IgD-negative memory B cell (primary cell): Measurements from ENCODE around the gene MYB. TPM values are rescaled to one million over a fixed set of nuclear protein-coding genes. Genes with fewer than 3 reads are reported as not detected.
A peak's percentile ranks its signal among the peaks of the same experiment; 100 is the strongest.
"Not testable (repeated sequence)": the region's sequence is repeated elsewhere in the genome, so short reads cannot be mapped to it uniquely, and the experiment has no call there.

Source experiments
- H3K27ac Mint-ChIP-seq, 3 donors: one replicate each; pipeline ENCODE4 v1.8.0; 2020 to 2022; ENCODE audit warnings: mild to moderate bottlenecking in 3 of 3, mixed read lengths in 3 of 3, moderate library complexity in 1 of 3
- H3K27me3 Mint-ChIP-seq: one replicate; pipeline ENCODE4 v1.8.0; 2021; ENCODE audit warnings: mixed read lengths
- H3K36me3 Mint-ChIP-seq: one replicate; pipeline ENCODE4 v1.8.0; 2020; ENCODE audit warnings: mild to moderate bottlenecking, mixed read lengths
- H3K4me1 Mint-ChIP-seq, 3 donors: one replicate each; pipeline ENCODE4 v1.8.0; 2020 to 2022; ENCODE audit warnings: mixed read lengths in 3 of 3, mild to moderate bottlenecking in 1 of 3
- H3K4me3 Mint-ChIP-seq, 4 donors: one replicate each; pipeline ENCODE4 v1.8.0; 2020 to 2022; ENCODE audit warnings: mild to moderate bottlenecking in 4 of 4, mixed read lengths in 4 of 4, moderate library complexity in 3 of 4
- H3K9me3 Mint-ChIP-seq, 3 donors: one replicate each; pipeline ENCODE4 v1.8.0; 2020 to 2021; ENCODE audit warnings: mixed read lengths in 3 of 3, mild to moderate bottlenecking in 1 of 3
- polyA plus RNA-seq: library from polyadenylated mRNA; unstranded; fragments of 300-500 nt; fragmentation: Illumina TruSeq; gene quantifications from one replicate; pipeline ENCODE4 v1.2.3, GENCODE V29; 2021

Gene MYB
- polyA plus RNA-seq, 1 donor from 2014 or later = not detected

DNA sequence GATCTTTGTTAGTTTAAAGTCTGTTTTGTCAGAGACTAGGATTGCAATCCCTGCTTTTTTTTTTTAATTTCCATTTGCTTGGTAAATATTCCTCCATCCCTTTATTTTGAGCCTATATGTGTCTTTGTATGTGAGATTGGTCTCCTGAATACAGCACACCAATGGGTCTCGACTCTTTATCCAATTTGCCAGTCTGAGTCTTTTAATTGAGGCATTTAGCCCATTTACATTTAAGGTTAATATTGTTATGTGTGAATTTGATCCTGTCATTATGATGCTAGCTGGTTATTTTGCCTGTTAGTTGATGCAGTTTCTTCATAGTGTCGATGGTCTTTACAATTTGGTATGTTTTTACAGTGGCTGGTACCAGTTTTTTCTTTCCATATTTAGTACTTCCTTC lies 27.0 kb upstream of the MYB start:
- H3K9me3 Mint-ChIP-seq, H3K36me3 Mint-ChIP-seq: not testable (repeated sequence)

DNA sequence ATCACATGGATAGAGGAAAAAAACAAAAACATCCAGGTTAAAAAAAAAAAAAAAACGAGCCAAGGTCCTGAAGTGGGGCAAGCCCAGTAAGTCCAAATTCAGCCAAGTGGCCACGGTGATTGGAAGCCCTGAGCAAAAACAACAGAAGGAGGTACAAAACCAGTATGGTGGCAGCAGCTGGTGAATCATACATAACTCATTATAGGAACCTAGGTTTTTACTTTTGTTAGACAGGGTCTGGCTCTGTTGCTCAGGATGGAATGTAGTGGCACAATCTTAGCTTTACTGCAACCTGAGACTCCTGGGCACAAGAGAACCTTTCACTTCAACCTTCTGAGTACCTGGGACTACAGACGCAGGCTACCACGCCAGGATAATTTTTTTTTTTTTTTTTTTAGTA lies 22.7 kb upstream of the MYB start:
- Mint-ChIP-seq H3K4me3 (no peak overlapping the region), H3K4me1 (peaks cover 3 to 10% (median 5%) of the 10 kb centered on the region in 3 donors), H3K36me3 (no peaks in the 10 kb centered on the region), H3K9me3 (no peaks in the 10 kb centered on the region), H3K27ac (no peak overlapping the region), H3K27me3 (peaks cover 5% of the 10 kb centered on the region)

More for the DNA sequence above, 27.0 kb upstream of the MYB start:
- H3K4me1 Mint-ChIP-seq, H3K4me3 Mint-ChIP-seq, H3K27me3 Mint-ChIP-seq, H3K27ac Mint-ChIP-seq: not testable (repeated sequence)

DNA sequence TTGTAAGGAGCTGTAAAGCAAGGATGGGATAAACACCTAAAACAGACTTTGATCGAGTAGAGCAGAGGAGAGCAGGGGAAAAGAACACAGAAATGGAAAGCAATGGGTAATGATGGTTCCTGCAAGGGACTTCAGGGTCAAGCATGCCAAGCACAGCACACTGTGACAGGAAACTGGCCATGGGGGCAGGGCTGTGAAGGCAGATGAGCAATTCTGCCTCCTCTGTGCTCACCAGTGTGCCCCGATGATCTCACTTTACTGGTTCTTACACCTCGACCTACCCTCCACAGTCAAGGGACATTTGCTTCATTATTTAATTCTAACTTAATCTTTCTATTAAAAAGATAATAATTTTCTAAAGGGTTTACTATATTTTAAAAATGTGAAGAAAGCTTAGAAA lies 21.6 kb upstream of the MYB start:
- Mint-ChIP-seq H3K27ac (no peak overlapping the region), H3K4me1 (peaks cover 8 to 15% (median 9%) of the 10 kb centered on the region in 3 donors), H3K9me3 (no peaks in the 10 kb centered on the region), H3K36me3 (no peaks in the 10 kb centered on the region), H3K27me3 (peaks cover 5% of the 10 kb centered on the region), H3K4me3 (no peak overlapping the region)

DNA sequence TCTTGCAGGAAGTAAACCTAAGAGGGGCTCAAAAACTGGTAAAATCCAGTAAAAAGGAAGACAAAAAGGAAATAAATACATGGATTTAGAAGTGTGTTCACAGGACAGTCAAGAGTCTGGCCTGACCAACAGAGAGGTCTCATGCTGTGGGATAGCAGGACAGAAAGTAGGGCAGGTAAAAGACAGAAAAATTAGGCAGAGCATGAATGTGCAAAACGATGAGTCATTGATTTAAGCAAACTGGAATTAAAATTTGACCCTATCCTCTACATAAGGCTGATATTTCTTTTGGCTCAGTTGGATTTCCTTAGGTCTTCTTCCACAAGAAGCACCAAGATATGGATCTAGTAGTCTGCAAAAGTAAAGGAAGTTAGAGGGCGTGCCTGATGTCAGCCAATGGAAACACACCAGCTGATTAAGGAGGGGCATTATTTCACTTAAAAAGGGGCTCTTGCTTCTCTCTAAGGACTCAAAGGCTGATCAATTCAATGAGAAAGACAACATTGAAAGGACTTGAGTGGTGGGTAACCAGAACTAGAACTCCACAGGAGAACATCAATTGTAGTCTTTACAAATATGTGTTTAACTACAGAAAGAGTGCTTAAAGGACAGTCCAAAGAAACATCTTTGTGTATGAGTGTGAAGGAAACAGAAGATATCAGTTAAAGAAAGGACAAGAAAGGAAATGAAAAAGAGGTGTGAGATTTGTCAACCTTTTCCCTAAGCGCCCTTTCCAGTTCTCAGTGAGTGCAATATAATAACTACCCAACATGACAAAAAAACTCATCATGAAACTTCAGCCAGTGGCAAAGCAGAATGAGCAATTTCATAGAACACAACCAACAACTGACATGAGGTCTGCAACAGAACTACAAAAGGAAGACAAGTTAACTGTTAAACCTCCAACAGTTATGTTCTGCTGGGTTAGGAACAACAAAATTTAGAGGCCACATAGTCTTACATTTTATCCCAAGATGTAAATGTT lies 19.4 kb upstream of the MYB start:
- Mint-ChIP-seq H3K9me3 (no peaks in the 10 kb centered on the region), H3K4me3 (peak overlapping the region in 1 of 4 donors; percentile 60), H3K27ac (no peak overlapping the region), H3K36me3 (no peaks in the 10 kb centered on the region), H3K27me3 (peaks cover 5% of the 10 kb centered on the region), H3K4me1 (peaks cover 8 to 13% (median 9%) of the 10 kb centered on the region in 3 donors)

DNA sequence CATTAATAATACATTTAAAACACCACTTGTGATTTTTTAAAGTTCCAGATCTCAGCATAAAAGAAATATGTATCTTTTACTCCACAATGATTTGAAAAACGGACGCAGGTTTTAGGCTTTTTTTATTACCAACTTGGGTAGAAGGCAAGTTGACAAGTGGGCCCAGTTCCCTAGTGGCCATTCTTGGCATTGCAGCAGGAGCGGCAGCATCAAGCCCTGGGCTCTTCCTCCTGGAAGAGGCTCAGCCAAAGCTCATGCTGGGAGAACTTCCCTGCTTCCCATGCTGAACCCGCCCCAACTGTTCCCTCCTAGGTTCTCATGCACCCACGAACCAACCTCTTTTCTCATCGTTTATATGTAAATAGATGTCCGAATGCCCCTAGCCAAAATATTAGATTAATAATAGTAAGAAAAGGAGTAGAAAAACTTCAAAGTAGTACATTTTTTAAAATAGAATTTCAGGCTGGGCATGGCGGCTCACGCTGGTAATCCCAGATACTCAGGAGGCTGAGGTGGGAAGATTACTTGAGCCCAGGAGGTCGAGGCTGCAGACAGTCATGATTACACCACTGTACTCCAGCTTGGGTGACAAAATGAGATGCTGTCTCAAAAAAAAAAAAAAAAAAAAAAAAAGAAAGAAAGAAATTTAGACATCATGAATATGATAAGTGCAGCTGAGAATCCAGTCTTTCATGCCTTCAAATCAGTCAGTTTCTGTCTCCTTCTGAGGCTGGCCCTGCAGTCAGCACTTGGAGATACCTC lies 18.2 kb upstream of the MYB start:
- Mint-ChIP-seq H3K27ac (no peak overlapping the region), H3K36me3 (no peaks in the 10 kb centered on the region), H3K4me1 (peaks cover 8 to 13% (median 9%) of the 10 kb centered on the region in 3 donors), H3K4me3 (peak overlapping the region in 2 of 4 donors; percentile 76 to 77), H3K27me3 (peaks cover 3% of the 10 kb centered on the region), H3K9me3 (no peaks in the 10 kb centered on the region)

DNA sequence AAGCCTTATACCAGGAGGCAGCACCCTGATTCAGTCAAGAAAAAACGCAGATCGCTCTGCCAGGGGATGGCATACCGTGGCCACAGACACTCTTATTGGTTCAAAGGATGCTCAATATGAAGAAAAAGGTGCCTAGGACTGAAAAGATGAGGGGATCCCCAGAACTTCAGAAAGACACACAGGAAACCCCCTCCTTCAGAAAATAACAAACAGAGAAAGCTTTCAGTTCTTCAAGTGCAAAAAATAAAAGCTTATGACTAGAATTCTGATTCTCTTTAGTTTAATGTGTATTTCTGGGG lies 17.7 kb upstream of the MYB start:
- Mint-ChIP-seq H3K4me3 (peak overlapping the region in 2 of 4 donors; percentile 76 to 77), H3K27ac (no peak overlapping the region), H3K36me3 (no peaks in the 10 kb centered on the region), H3K4me1 (peaks cover 8 to 13% (median 9%) of the 10 kb centered on the region in 3 donors), H3K9me3 (no peaks in the 10 kb centered on the region), H3K27me3 (peaks cover 3% of the 10 kb centered on the region)

DNA sequence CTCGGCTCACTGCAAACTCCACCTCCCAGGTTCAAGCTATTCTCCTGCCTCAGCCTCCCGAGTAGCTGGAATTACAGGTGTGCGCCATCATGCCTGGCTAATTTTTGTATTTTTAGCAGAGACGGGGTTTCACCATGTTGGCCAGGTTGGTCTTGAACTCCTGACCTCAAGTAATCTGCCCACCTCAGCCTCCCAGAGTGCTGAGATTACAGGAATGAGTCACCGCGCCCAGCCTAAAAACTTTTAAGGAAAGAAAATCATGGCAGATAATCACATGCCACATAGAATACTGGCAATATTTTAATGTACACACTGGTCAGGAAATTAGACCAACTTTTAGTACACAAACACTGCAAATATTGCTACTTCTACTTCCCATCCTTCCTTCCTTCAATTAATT lies 16.7 kb upstream of the MYB start:
- peak overlapping the region in 1 of 3 donors; percentile 23 for H3K27ac Mint-ChIP-seq
- not testable (repeated sequence) for H3K9me3 Mint-ChIP-seq, H3K4me3 Mint-ChIP-seq, H3K27me3 Mint-ChIP-seq, H3K36me3 Mint-ChIP-seq
- H3K4me1 Mint-ChIP-seq = peaks cover 8 to 11% (median 9%) of the 10 kb centered on the region in 3 donors

DNA sequence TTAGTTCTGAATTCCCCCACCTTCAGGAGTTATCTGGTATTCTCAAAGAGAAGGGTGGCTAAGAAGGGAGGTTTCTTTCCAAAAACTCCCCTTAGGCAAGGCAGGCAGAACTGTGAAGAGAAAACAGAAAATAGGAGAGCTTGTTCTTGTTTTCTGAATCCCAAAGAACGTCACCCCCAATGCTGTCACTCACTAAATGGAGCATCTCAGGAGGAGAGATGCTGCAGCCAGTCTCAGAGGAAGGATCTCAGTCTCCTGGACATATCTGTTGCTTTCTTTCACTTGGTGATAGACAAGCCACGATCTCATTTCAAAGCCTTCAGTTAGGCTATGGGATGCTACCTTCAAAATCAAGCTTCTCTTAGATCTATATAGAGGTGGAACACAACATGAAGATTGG lies 16.1 kb upstream of the MYB start:
- peaks cover 3% of the 10 kb centered on the region for H3K27me3 Mint-ChIP-seq
- H3K36me3 Mint-ChIP-seq = no peaks in the 10 kb centered on the region
- no peaks in the 10 kb centered on the region for H3K9me3 Mint-ChIP-seq
- H3K27ac Mint-ChIP-seq = no peak overlapping the region
- no peak overlapping the region for H3K4me3 Mint-ChIP-seq
- peaks cover 8 to 11% (median 9%) of the 10 kb centered on the region in 3 donors for H3K4me1 Mint-ChIP-seq

DNA sequence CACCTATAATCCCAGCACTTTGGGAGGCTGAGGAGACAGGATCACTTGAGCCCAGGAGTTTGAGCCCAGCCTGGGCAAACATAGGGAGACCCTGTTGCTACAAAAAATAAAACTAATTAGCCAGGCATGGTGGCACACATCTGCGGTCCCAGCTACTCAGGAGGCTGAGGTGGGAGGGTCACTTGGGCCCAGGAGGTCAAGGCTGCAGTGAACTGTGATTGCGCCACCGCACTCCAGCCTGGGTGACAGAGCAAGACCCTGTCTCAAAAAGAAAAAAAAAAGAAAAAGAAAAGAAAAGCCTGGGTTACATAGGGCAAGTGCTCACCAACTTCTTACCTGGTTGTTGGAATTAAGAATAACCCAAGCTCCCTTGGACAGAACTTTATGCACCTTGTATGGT lies 14.6 kb upstream of the MYB start:
- H3K36me3 Mint-ChIP-seq = no peaks in the 10 kb centered on the region

DNA sequence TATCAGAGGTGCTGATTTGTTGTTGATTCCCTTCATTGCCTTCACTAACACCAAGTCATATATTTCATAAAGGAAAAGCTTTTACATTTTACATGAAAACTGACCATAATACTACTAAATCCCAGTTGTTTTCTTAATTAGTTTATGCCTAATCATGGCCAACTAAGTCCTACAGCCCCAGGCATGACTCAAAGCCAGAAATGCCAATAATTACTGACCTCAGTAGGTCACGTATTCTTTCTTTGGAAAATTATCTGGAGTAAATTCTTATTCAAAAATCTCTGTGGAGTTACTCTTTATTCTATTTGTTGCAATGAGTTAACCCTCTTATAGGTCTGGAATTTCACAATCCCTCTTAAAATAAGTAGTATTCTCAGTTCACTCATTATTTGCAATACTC lies 13.5 kb upstream of the MYB start:
- H3K27ac Mint-ChIP-seq = no peak overlapping the region

More for the DNA sequence above, 14.6 kb upstream of the MYB start:
- peaks cover 8 to 11% (median 9%) of the 10 kb centered on the region in 3 donors for H3K4me1 Mint-ChIP-seq
- H3K27ac Mint-ChIP-seq = no peak overlapping the region
- H3K9me3 Mint-ChIP-seq = no peaks in the 10 kb centered on the region
- H3K27me3 Mint-ChIP-seq = peaks cover 3% of the 10 kb centered on the region
- no peak overlapping the region for H3K4me3 Mint-ChIP-seq

DNA sequence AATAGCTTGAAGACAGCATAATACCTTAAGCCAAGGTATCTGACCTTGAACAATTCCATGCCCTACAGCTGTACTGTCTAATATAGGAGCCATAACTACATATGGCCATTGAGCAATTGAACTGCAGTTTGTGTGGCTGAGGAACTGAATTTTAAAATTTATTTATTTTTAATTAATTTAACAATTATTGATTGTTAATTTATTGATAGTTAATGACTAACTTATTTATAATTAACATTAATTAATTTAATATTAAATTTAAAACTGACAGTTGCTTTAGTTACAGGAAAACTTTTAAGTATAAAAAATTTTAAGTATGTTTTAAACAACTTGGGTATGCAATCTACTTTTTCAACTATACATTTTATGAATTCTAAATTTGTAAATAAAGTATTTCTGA lies 12.3 kb upstream of the MYB start:
- Mint-ChIP-seq H3K36me3 (no peaks in the 10 kb centered on the region), H3K9me3 (no peaks in the 10 kb centered on the region), H3K27me3 (no peaks in the 10 kb centered on the region), H3K4me1 (peaks cover under 1 to 2% (median 2%) of the 10 kb centered on the region in 3 donors), H3K4me3 (no peak overlapping the region), H3K27ac (peak overlapping the region in 1 of 3 donors; percentile 39)

More for the DNA sequence above, 13.5 kb upstream of the MYB start:
- no peaks in the 10 kb centered on the region for H3K9me3 Mint-ChIP-seq
- peaks cover 3% of the 10 kb centered on the region for H3K27me3 Mint-ChIP-seq
- H3K4me1 Mint-ChIP-seq = peaks cover 7 to 8% (median 8%) of the 10 kb centered on the region in 3 donors
- no peak overlapping the region for H3K4me3 Mint-ChIP-seq
- H3K36me3 Mint-ChIP-seq = no peaks in the 10 kb centered on the region

DNA sequence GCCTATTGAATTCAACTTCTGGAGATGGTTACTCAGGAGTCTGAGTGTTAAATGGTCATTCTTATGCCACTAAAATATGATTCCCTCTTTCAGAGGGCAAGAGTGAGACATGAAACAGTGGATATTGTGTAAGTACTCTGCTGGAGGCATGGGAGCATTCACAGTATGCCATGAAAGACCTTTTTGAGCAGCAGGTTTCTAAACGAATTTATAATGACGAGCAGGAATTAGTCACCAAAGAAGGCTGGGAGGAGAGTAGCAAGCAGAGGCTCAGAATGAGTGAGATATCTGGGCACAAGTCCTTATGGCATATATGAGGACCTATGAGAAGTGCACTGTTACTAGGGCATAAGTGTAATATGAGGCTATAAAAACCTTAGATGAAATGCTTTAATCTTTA lies 10.9 kb upstream of the MYB start:
- Mint-ChIP-seq H3K4me1 (no peaks in the 10 kb centered on the region), H3K27me3 (no peaks in the 10 kb centered on the region), H3K4me3 (no peak overlapping the region), H3K27ac (peak overlapping the region in 2 of 3 donors; percentile 15 to 17), H3K36me3 (no peaks in the 10 kb centered on the region), H3K9me3 (no peaks in the 10 kb centered on the region)

DNA sequence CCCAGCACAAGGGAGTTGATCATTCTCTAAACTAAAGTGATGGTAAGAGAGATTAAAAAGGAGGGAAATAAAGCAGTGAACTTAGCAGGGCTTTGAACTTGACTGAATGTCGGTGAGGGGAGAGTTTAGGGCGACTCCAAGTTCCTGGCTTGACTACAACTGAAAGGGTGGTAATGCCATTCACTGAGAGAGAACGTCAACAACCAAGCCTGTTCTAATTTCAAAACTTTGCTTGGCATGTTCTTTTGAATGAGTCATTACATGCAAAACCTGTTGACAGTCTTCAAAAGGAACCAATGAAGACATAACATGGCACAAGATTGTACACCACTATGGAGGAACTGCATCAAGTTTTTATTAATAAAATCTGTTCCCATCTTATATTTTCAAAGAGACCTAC lies 10.3 kb upstream of the MYB start:
- H3K27ac Mint-ChIP-seq = peak overlapping the region in 2 of 3 donors; percentile 15 to 17
- no peaks in the 10 kb centered on the region for H3K36me3 Mint-ChIP-seq
- H3K4me3 Mint-ChIP-seq = no peak overlapping the region
- H3K4me1 Mint-ChIP-seq = no peaks in the 10 kb centered on the region
- no peaks in the 10 kb centered on the region for H3K27me3 Mint-ChIP-seq
- no peaks in the 10 kb centered on the region for H3K9me3 Mint-ChIP-seq

DNA sequence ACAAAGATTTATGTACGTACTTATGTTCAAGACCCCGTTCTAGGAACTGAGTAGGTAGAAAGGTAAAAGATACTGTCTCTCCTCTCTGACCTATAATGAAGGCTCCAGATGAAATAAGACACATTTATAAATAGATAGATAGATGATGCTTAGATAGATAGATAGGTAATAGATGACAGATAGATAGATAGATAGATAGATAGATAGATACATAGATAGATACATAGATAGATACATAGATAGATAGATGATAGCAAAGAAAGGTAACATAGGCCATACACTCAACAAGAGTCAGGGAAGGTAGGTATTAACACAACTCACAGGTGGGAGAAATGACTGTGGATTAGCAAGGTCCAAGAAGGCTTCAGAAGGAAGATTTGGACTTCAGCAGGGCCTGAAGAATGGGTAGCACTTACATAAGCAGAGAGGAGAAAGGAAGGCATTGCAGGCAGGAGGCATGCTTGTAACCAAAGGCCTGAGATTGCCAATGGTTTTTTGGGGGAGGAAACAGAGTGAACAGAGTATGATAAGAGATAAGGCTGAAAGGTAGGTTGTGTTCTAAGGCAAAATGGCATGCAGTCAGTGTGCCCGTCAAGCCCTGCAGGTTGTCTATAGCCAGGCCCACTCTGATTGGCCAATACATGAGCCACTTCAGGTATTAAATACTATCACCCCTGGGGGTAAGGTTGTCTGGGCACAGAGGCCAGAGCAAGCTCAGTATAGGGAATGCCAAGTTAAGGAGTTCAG lies 7.7 kb upstream of the MYB start:
- Mint-ChIP-seq H3K27me3 (no peaks in the 10 kb centered on the region), H3K9me3 (no peaks in the 10 kb centered on the region), H3K36me3 (no peaks in the 10 kb centered on the region), H3K27ac (no peak overlapping the region), H3K4me3 (no peak overlapping the region), H3K4me1 (peaks cover 4 to 7% (median 6%) of the 10 kb centered on the region in 3 donors)

DNA sequence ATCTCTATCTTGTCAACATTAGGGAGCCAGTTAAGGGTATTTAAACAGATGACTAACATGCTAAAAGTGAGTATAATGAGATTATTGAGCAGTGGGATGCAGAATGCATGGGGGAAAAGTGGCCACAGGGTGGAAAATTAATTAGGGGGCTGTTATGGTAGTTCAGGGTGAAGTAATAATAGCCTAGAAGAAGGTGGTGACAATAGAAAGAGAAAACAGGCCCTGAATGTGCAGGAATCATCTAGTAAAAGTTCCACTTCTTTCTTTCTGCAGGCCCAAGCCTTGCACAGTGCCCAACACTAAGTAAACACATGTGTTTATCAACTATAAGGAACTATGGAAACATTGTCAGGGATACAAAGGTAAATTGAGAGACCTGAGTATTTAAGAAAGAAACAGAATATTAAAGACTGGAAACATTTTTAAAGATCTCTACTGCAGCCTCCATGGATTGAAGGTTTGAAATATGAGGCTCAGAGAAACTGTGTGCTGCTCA lies 7.1 kb upstream of the MYB start:
- H3K4me1 Mint-ChIP-seq = peaks cover 4 to 7% (median 6%) of the 10 kb centered on the region in 3 donors
- H3K36me3 Mint-ChIP-seq = no peaks in the 10 kb centered on the region
- H3K4me3 Mint-ChIP-seq = no peak overlapping the region
- H3K27ac Mint-ChIP-seq = peak overlapping the region in 1 of 3 donors; percentile 13
- no peaks in the 10 kb centered on the region for H3K27me3 Mint-ChIP-seq
- H3K9me3 Mint-ChIP-seq = no peaks in the 10 kb centered on the region
